GM19193 (cell line): ENCODE measurements around the gene GUCY2D.

Experiments used
- POLR2A ChIP-seq: IDR thresholded peaks from 4 replicates; pipeline ENCODE4 v1.6.1; 2011; ENCODE audit not compliant: insufficient read depth, insufficient read length; ENCODE audit errors: extremely low read depth

The GUCY2D gene

GRCh38 chr17:8020776-8021564, 18.6 kb downstream of the GUCY2D start:
- TF ChIP-seq POLR2A: no peak

DNA sequence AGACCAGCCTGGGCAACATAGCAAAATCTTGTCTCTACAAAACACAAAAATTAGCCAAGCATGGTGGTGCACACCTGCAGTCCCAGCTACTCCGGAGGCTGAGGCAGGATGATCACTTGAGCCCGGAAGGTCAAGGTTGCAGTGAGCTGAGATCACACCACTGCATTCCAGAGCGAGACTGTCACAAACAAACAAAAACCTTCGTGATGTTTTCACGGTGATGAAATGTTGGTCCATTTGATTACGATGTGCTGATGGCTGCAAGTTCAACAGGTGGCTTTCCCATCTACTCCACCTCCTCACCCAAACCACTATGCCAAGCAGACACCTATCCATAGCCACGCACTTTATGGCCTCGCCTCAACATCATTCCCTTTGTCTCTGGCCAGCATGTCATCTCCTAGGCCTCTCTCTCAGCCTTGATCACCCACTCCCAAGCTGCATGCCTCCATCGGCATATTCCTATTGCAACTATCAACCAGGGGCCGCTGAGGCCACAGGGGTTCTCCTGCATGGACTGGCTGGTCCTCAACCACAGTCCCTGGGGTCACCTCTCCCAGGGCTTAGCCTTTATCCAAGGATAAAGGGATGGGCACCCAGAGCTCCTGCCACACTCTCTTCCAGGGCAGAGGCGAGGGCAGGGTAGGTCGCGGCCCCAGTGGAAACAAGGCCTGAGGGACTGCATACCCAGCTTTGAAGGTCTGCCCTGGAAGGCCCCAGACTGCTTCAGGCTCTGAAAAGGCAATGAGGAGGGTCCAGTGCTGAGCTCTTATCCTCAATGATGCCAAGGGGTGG, 19.3 kb downstream of the GUCY2D start:
- no peak for TF ChIP-seq POLR2A

DNA sequence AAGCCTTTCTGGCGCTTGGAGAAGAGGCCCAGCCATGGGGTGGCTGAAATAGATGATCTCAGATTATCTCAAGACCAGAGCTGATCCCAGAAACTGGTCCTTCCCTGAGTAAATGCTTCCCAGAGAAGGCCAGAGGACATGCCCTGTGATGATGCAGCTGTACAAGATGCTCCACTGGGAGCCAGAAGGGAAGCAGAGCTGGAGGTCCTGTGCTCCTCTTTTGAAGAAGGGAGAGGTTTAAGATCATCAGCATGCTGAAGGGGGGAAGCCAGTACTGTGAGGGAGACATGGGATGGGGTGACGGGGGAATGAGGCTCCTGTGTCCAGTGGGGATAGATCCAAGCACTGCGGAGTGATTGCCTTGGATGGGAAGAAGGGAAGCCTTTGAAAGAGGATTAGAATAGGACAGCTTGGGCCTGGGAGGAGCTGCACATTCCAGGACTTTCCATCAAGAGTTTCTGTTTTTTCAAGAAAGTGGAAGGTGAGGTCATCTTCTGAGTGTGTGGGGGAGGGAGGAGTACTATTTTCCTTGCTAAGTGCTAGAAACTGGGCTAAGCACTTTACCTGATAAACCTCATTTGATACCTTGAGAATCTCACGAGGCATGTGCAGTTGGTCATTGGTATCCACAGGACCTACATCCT, 20.1 kb downstream of the GUCY2D start:
- no peak for TF ChIP-seq POLR2A

DNA sequence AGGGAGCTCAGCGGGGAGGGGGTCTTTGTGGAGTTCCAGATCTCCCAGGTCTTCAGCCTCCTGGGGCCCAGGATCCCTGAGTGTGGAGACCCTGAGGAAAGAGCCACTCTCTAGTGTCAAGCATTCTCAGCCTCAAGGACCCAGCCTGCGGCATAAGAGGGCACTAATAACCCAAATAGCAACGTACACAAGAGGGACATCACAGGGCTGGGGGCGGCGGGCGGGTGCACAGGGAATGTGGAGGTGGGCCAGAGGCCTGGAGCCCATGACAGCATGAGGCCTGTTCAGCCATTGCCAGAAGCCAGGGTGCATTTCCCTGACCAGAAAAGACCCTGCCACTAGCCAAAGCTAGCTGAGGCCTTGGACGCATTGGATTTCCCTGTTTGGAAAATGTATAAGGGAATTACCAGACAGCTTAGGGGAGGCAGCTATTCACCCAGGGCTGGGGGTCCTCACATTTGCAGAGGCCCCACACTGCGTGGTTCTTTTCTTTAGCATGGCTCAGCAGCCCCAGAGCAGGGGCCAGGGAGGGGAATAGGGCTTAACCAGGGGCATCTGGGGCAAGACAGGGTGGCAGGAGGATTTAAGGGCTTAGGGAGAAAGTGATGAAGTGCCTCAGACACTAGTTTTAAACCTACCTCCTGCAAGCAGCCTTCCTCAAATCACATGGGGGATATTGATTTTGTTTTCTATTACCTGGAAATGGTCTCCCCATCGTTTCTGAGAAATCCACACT, 22.9 kb downstream of the GUCY2D start:
- TF ChIP-seq POLR2A: no peak

DNA sequence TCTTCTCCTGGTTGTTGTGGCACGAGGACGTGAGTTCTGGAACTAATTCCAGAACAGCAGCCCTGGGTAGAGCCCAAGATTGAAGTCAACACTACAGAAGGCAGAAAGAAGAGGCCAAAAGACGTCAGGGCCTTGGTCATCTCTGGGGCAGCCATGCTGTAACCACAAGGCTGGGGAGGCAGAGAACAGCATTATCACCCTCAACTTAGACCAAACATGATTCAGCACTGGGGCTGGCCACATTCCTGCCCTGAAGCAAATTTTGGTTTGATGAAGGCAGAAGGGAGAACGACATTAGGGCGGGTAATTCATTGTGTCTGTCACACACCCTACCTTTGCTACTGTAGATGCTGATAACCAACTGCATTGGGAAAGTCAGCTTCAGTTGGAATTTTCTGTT, 26.7 kb downstream of the GUCY2D start:
- TF ChIP-seq POLR2A: no peak

GRCh38 chr17:8031261-8031661, 28.8 kb downstream of the GUCY2D start:
- no peak for TF ChIP-seq POLR2A

GRCh38 chr17:8031950-8032349, 29.5 kb downstream of the GUCY2D start:
- no peak for TF ChIP-seq POLR2A

GRCh38 chr17:8032442-8032841, 30.0 kb downstream of the GUCY2D start:
- no peak for TF ChIP-seq POLR2A

DNA sequence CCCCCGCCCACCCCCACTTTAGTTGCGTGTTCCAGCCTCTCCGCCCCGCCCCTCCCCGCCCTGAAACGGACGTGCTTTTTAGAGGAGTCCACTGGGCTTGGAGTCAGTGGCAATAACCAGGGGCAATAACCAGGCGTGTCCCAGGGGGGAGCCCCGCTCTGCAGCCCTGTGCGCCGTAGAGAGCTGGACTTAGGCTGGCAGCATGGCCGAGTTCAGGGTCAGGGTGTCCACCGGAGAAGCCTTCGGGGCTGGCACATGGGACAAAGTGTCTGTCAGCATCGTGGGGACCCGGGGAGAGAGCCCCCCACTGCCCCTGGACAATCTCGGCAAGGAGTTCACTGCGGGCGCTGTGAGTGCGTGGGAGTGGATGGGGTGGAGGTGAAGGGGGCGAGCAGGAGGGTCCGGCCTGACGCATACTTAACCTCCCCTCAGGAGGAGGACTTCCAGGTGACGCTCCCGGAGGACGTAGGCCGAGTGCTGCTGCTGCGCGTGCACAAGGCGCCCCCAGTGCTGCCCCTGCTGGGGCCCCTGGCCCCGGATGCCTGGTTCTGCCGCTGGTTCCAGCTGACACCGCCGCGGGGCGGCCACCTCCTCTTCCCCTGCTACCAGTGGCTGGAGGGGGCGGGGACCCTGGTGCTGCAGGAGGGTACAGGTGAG, 36.7 kb downstream of the GUCY2D start, which contains the start of gene ALOX15B:
TSS of gene ALOX15B (plus strand) at position 106 of the 657 bp plus-strand sequence. CDS start at position 203, 97 bp downstream.
- no peak for TF ChIP-seq POLR2A

- TF ChIP-seq POLR2A: no peak
These were observed 37.3 kb downstream of the GUCY2D start for GRCh38 chr17:8039611-8040168.

- no peak for TF ChIP-seq POLR2A
These were observed 39.0 kb downstream of the GUCY2D start for GRCh38 chr17:8041249-8041928.

DNA sequence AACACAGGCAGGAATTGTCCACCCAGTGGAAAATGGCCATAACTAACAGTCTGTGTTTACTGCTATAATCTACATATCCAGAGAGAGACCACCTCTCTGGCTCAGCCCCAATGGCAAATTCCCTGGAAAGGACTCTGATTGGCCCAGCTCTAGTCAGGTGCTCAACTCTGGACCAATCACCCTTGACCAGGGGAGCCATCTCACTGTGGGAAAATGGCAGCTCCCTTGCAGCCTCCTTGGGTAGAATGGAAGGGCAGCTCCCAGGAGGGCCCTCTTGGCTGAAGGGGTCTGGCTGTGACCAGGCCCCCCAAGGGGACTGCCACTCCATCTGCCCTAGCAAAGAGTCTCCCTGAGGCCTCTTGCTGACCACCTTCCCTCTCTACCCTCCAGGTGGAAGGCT, 39.6 kb downstream of the GUCY2D start:
- TF ChIP-seq POLR2A: no peak

- TF ChIP-seq POLR2A: no peak
These were observed 42.7 kb downstream of the GUCY2D start for GRCh38 chr17:8044819-8045810.
